Measurements from ENCODE around the gene SDC3.
"Not testable (repeated sequence)": the region's sequence is repeated elsewhere in the genome, so short reads cannot be mapped to it uniquely, and the experiment has no call there.

DNA sequence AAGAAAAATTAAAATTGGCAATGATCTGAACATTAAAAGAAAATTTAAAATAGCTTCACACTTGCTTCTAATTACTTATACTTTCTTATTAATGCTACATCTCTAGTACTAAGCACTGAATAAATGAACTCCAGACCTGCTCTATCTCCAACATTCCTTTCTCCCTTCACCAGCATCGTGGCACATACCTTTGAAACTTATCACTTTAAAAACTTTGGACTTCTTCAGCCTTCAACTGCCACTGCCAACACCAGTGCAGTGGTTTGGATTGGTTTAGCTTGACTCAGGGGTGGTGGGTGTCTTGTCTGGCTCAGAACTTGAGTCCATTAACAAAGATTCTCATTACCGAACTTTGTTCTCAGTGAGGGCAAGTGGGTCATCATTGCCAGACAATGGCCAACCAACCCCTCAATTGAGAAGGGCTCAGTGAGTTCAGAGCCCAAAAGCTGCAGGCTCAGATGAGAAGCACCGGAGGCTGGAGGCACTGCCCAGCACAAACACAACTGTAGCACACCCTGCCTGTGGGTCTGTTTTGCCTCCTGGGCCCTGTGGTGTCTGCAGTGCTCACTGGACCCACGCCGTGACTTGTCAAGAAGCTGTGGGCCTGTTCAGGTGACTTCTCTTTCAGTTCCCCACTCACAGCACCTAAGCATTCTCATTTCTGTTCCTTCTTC is 40.4 kb upstream of the SDC3 start:
- not testable (repeated sequence) for TF ChIP-seq ZFX (IDR thresholded peaks at IDR 0.05)
- TF ChIP-seq, protein P1, sequence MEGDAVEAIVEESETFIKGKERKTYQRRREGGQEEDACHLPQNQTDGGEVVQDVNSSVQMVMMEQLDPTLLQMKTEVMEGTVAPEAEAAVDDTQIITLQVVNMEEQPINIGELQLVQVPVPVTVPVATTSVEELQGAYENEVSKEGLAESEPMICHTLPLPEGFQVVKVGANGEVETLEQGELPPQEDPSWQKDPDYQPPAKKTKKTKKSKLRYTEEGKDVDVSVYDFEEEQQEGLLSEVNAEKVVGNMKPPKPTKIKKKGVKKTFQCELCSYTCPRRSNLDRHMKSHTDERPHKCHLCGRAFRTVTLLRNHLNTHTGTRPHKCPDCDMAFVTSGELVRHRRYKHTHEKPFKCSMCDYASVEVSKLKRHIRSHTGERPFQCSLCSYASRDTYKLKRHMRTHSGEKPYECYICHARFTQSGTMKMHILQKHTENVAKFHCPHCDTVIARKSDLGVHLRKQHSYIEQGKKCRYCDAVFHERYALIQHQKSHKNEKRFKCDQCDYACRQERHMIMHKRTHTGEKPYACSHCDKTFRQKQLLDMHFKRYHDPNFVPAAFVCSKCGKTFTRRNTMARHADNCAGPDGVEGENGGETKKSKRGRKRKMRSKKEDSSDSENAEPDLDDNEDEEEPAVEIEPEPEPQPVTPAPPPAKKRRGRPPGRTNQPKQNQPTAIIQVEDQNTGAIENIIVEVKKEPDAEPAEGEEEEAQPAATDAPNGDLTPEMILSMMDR (conservative IDR thresholded peaks at IDR 0.05), result not testable (repeated sequence)
